Measurements from ENCODE around the gene MLANA.

DNA sequence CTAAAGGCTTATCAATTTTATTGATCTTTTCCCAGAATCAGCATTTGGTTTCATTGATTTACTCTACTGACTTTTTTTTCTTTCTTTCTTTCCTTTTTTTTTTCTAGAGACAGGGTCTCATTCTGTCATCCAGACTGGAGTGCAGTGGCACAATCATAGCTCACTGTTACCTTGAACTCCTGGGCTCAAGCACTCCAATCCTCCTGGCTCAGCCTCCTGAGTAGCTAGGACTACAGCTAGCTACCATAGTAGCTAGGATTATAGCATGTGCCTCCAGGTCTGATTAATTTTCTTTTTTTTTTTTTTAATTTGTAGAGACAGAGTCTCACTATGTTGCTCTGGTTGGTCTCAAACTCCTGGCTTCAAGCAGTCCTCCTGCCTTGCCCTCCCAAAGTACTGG, 11.7 kb downstream of the MLANA start:
- TF ChIP-seq EP300 (IDR thresholded peaks at IDR 0.05) = no peak
- TF ChIP-seq, protein P1, sequence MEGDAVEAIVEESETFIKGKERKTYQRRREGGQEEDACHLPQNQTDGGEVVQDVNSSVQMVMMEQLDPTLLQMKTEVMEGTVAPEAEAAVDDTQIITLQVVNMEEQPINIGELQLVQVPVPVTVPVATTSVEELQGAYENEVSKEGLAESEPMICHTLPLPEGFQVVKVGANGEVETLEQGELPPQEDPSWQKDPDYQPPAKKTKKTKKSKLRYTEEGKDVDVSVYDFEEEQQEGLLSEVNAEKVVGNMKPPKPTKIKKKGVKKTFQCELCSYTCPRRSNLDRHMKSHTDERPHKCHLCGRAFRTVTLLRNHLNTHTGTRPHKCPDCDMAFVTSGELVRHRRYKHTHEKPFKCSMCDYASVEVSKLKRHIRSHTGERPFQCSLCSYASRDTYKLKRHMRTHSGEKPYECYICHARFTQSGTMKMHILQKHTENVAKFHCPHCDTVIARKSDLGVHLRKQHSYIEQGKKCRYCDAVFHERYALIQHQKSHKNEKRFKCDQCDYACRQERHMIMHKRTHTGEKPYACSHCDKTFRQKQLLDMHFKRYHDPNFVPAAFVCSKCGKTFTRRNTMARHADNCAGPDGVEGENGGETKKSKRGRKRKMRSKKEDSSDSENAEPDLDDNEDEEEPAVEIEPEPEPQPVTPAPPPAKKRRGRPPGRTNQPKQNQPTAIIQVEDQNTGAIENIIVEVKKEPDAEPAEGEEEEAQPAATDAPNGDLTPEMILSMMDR (IDR thresholded peaks at IDR 0.05) = no peak

Measured in upper lobe of left lung (tissue), 4 donors.